EL (cell line): Measurements from ENCODE around the gene GALR2.

ENCODE experiments used
- DNase-seq: peaks from one replicate; pipeline ENCODE4 v3.0.0-alpha.2; 2016

GALR2 gene

GRCh38 chr17:76102944-76103273, 28.3 kb downstream of the GALR2 start:
- no peak for DNase-seq

GRCh38 chr17:76103274-76104139, 28.9 kb downstream of the GALR2 start, which contains the start of gene EXOC7:
Gene EXOC7 (minus strand): TSS chr17:76103787. CDS start chr17:76103692, 95 bp downstream.
- peak; percentile 91 for DNase-seq

DNA sequence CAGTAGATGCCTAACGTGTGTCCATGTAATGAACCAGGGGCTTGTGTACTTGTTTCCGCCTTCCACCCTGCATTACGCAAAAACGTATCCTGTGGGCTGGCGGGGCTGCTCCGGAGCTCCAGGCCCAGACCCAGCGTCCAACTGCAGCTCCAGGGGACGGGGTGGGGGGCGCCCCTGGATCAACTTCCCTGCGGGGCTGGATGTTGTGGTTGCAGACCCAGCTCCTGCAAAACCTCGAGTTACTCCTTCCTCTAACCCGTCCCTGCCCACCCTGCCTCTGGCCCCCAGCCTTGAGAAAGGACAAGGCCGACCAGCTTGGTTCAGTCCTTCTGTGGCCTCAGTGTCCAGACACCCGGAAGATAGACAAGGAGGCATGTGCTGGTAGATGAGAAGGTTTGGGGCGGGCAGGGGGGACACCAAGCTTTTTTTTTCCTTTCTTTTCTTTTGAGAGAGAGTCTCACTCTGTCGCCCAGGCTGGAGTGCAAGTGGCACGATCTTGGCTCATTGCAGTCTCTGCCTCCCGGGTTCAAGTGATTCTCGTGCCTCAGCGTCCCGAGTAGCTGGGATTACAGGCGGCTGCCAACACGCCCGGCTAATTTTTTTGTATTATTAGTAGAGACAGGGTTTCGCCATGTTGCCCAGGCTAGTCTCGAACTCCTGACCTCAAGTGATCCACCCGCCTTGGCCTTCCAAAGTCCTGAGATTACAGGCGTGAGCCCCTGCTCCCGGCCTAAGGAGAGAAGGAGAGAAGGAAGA, 29.7 kb downstream of the GALR2 start:
- DNase-seq = no peak

DNA sequence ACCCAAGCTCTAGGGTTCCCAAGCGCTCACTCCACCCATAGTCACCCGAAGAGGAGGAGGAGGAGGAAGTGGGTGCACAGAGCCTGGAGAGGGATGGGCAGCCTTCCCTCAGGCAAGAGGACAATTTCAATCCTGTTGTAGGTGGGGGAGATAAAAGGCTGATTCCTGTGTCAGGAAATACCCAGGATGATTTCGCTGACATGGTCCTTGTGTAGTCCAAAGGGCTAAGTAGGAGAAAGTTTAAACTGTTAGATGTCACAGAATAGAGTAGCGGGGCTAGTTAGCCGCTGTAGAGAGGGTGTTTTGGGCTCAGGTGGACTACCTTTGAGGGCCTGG, 30.3 kb downstream of the GALR2 start:
- DNase-seq = no peak

GRCh38 chr17:76106703-76107102, 32.1 kb downstream of the GALR2 start:
- DNase-seq = no peak

- DNase-seq = no peak
Observed at GRCh38 chr17:76107509-76107908, 32.9 kb downstream of the GALR2 start.

DNA sequence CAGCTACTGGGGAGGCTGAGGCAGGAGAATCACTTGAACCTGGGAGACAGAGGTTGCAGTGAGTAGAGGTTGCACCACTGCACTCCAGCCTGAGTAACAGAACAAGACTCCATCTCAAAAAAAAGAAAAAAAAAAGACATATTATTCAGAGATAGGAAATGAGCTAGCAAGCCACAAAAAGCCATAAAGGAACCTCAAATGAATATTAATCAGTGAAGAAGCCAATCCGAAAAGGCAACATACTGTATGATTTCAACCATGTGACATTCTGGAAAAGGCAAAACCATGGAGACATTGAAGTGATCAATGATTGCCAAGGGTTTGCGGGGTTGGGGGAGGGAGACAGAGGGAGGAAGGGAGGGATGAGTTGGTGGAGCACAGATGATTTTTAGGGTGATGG, 37.4 kb downstream of the GALR2 start:
- no peak for DNase-seq

DNA sequence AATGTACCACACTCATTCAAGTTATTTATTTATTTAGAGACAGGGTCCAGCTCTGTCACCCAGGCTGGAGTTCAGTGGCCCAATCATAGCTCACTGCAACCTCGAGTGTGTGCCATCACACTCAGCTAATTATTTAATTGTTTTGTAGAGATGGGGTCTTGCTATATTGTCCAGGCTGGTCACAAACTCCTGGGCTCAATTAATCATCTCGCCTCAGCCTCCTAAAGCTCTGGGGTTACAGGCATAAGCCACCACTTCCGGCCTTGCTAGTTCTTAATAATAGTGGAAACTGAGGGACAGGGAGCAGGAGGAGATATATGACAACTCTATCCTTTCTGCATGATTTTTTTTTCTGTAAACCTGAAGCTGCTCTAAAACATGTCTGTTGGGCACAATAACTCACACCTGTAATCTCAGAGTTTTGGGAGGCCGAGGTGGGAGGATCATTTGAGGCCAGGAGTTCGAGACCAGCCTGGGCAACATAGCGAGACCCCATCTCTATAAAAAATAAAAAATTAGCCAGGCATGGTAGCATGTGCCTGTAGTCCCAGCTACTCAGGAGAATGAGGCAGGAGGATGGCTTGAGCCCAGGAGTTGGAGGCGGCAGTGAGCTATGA, 40.7 kb downstream of the GALR2 start:
- DNase-seq = no peak

- DNase-seq = no peak
Observed at GRCh38 chr17:76119409-76120371, 45.1 kb downstream of the GALR2 start.

DNA sequence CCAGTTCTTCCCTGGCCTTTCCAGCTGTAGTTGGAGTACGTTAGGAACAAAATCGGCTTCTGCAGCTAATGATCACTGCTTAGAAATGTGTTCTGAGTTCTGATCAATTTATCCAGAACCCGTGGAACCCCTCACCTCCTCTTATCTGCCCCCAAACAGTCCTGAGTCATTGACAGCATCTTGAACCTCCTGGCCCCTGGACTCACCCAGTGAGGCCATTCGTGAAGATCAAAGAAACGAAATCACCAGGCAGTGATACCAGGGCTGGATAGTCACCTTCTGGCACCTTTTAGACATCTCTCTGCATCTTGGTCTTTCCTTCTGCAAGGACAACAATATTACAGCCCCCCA, 46.1 kb downstream of the GALR2 start:
- DNase-seq = no peak

- no peak for DNase-seq
Observed at GRCh38 chr17:76121932-76122430, 47.4 kb downstream of the GALR2 start.

DNA sequence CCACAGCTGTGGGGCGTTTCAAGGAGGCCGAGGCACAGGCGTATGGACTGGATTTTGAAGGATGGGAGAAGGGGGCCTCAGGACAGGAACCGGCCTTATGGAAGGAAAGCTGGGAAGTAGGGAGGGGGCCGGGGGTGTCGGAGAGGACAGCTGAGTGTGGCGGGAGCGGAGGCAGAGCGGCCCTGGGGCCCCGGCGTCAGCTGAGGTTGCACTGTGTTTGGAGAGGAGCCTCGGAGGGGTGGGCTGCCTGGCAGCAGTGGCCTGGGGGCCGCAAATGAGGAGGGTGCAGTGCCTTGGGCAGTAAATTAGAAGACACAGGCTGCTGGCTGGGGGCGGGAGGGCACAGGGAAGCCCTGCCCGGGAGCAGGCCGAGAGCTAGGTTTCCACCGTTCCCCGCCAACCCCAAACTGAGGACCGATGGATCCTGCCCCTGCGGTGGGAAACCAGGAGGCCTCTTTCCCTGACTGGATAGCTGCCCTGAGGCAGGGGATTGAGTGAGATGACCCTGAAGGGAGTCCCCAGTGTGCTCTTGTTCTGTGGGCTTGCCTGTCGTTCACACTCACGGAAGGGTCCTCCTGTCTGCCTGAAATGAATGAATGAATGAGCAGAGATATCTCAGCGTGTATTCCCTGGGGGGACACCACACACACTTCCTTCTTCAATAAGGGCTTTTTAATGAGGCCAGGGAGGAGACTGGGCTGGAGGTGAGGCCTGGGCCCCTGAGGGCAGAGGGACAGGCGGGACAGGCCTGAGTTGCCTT, 48.0 kb downstream of the GALR2 start:
- no peak for DNase-seq

DNA sequence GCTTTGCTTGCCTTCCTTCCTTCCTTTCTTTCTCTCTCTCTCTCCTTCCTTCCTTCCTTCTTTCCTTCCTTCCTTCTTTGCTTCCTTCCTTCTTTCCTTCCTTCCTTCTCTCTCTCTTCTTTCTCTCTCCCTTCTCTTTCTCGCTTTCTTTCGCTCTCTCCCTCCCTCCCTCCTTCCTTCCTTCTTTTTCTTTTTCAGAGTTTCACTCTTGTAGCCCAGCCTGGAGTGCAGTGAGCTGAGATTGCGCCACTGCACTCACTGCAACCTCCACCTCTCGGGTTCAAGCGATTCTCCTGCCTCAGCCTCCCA, 48.6 kb downstream of the GALR2 start:
- DNase-seq = no peak

- no peak for DNase-seq
Observed at GRCh38 chr17:76123749-76124581, 49.4 kb downstream of the GALR2 start.

- peak; percentile 22 for DNase-seq
Observed at GRCh38 chr17:76124582-76125390, 50.2 kb downstream of the GALR2 start.

GRCh38 chr17:76125391-76125675, 50.8 kb downstream of the GALR2 start:
- no peak for DNase-seq

GRCh38 chr17:76125922-76126321, 51.3 kb downstream of the GALR2 start:
- no peak for DNase-seq
